Measurements from ENCODE around the gene ATRNL1. TPM values are rescaled to one million over a fixed set of nuclear protein-coding genes. Genes with fewer than 3 reads are reported as not detected.

ATRNL1 gene
- total and polyA plus RNA-seq, 2 experiments from 2014 or later, result 4.8 to 29.7 TPM

GRCh38 chr10:115321360-115321759, 228.2 kb downstream of the ATRNL1 start (continued):
- TF ChIP-seq CTCF (conservative IDR thresholded peaks at IDR 0.05; ENCODE audit: low read depth in 2 of 2) (no peak), JUNB (IDR thresholded peaks at IDR 0.05; ENCODE audit: unreplicated experiment) (no peak), ZNF462 (CRISPR knock-in tag; IDR thresholded peaks at IDR 0.05) (no peak)

- Mint-ChIP-seq H3K36me3 (ENCODE audit: low read depth) (no peaks in the 10 kb centered on the region), H3K4me3 (no peak overlapping the region), H3K27me3 (ENCODE audit: insufficient read depth, low read depth, poor library complexity) (no peaks in the 10 kb centered on the region), H3K27ac (no peak overlapping the region), H3K9me3 (peaks cover 7% of the 10 kb centered on the region; the same call in 2 of the 3 replicates), H3K4me1 (no peaks in the 10 kb centered on the region)
- Histone ChIP-seq H3K4me1 (ENCODE audit: insufficient read depth) (no peaks in the 10 kb centered on the region), H3K79me2 (replicated peaks; ENCODE audit: insufficient read depth) (no peaks in the 10 kb centered on the region), H2AFZ (no peak overlapping the region), H3K27me3 (ENCODE audit: insufficient read depth) (no peaks in the 10 kb centered on the region), H3K4me2 (no peak overlapping the region), H4K20me1 (replicated peaks; ENCODE audit: insufficient read depth) (no peaks in the 10 kb centered on the region), H3K4me3 (no peak overlapping the region), H3K27ac (ENCODE audit: low read depth) (no peak overlapping the region), H3K36me3 (ENCODE audit: insufficient read depth) (no peaks in the 10 kb centered on the region), H3K9me2 (ENCODE audit: insufficient read depth) (no peaks in the 10 kb centered on the region), H3F3A (replicated peaks; ENCODE audit: low read depth) (no peaks in the 10 kb centered on the region)
- no peak for TF ChIP-seq STAT1 (IDR thresholded peaks at IDR 0.05; ENCODE audit: unreplicated experiment)
- ATAC-seq (no peak), DNase-seq (ENCODE audit: low spot score) (no peak)
These were observed 235.2 kb downstream of the ATRNL1 start for GRCh38 chr10:115328331-115328730.

Measured in GM23338 (cell line).